OCI-LY1 (cell line): ENCODE data around the gene ACSL6.

Experiments used
- H2AFZ ChIP-seq: fragments of 200-600 bp; sonication (generic), shearing (Covaris generic); 2 replicates; pipeline ENCODE4 v1.6.0; 2014; ENCODE audit warnings: antibody characterized with exemption, mild to moderate bottlenecking, low read length
- H3F3A ChIP-seq: fragments of 200-600 bp; sonication (generic), shearing (Covaris generic); 2 replicates; pipeline ENCODE4 v1.6.0; 2014; ENCODE audit warnings: mild to moderate bottlenecking, antibody characterized with exemption, low read length, moderate library complexity; ENCODE audit not compliant: insufficient read depth
- H3K27ac ChIP-seq: fragments of 200-600 bp; sonication (generic); 2 replicates; pipeline ENCODE4 v1.5.1; 2014; ENCODE audit warnings: low read length, mixed run types, mild to moderate bottlenecking, low read depth; ENCODE audit not compliant: poor library complexity, severe bottlenecking
- H3K27me3 ChIP-seq: fragments of 200-600 bp; sonication (generic); 2 replicates; pipeline ENCODE4 v1.6.0; 2014; ENCODE audit warnings: antibody characterized with exemption, mild to moderate bottlenecking, low read length, moderate library complexity; ENCODE audit not compliant: insufficient read depth
- H3K36me3 ChIP-seq: fragments of 200-600 bp; sonication (generic); 2 replicates; pipeline ENCODE4 v1.6.1; 2014; ENCODE audit warnings: mild to moderate bottlenecking, antibody characterized with exemption, low read length, moderate library complexity, mixed read lengths; ENCODE audit not compliant: insufficient read depth
- H3K4me1 ChIP-seq: fragments of 200-600 bp; sonication (generic); 2 replicates; pipeline ENCODE4 v1.5.1; 2014; ENCODE audit warnings: mild to moderate bottlenecking, low read length, moderate library complexity; ENCODE audit not compliant: insufficient read depth, severe bottlenecking
- H3K4me2 ChIP-seq: fragments of 200-600 bp; sonication (generic), shearing (Covaris generic); 2 replicates; pipeline ENCODE4 v1.6.1; 2014; ENCODE audit warnings: low read length
- H3K4me3 ChIP-seq: fragments of 200-600 bp; sonication (generic); 2 replicates; pipeline ENCODE4 v1.5.1; 2014; ENCODE audit warnings: low read length, low read depth, mild to moderate bottlenecking, mixed read lengths; ENCODE audit not compliant: poor library complexity, severe bottlenecking
- H3K79me2 ChIP-seq: fragments of 200-600 bp; shearing (Covaris generic); 2 replicates; pipeline ENCODE4 v1.6.1; 2016; ENCODE audit warnings: mixed run types, low read length, mixed read lengths; ENCODE audit not compliant: insufficient read depth
- H3K9ac ChIP-seq: fragments of 200-600 bp; sonication (generic), shearing (Covaris generic); 2 replicates; pipeline ENCODE4 v1.6.1; 2014; ENCODE audit warnings: mild to moderate bottlenecking, low read length, mixed read lengths
- H3K9me2 ChIP-seq: fragments of 200-600 bp; sonication (generic), shearing (Covaris generic); 2 replicates; pipeline ENCODE4 v1.6.1; 2014; ENCODE audit warnings: low read depth, mild to moderate bottlenecking, low read length, mixed read lengths
- H3K9me3 ChIP-seq: fragments of 200-600 bp; shearing (Covaris generic); 2 replicates; pipeline ENCODE4 v1.6.1; 2014; ENCODE audit warnings: low read length, mixed read lengths
- H4K20me1 ChIP-seq: fragments of 200-600 bp; sonication (generic), shearing (Covaris generic); 2 replicates; pipeline ENCODE4 v1.6.0; 2016; ENCODE audit warnings: mild to moderate bottlenecking, low read length; ENCODE audit not compliant: insufficient read depth
- CTCF ChIP-seq: fragments of 200-600 bp; sonication (generic), shearing (Covaris generic); IDR thresholded peaks from 2 replicates; pipeline ENCODE4 v1.5.1; 2017; ENCODE audit warnings: mild to moderate bottlenecking, antibody characterized with exemption, low read length, moderate library complexity, mixed read lengths
- EZH2 ChIP-seq: fragments of 200-600 bp; sonication (generic), shearing (Covaris generic); IDR thresholded peaks from 2 replicates; pipeline ENCODE4 v1.8.0; 2017; ENCODE audit warnings: borderline replicate concordance, mixed run types, mild to moderate bottlenecking, antibody characterized with exemption, low read length, moderate library complexity, mixed read lengths

Gene ACSL6

GRCh38 chr5:132005591-132005990 is 5.9 kb downstream of the ACSL6 start:
- TF ChIP-seq EZH2 (no peak), CTCF (no peak)
- no peaks in the 10 kb centered on the region for H3K79me2 ChIP-seq
- no peaks in the 10 kb centered on the region for H3F3A ChIP-seq
- no peak overlapping the region for H3K9ac ChIP-seq
- H3K36me3 ChIP-seq: no peaks in the 10 kb centered on the region
- H2AFZ ChIP-seq: no peak overlapping the region
- no peak overlapping the region for H3K27ac ChIP-seq
- no peak overlapping the region for H3K4me3 ChIP-seq
- H3K27me3 ChIP-seq: 0 out of 2 replicates have a peak, but pooled peaks cover 6% of the 10 kb centered on the region
- no peaks in the 10 kb centered on the region for H3K9me3 ChIP-seq
- no peak overlapping the region for H3K4me2 ChIP-seq
- no peaks in the 10 kb centered on the region for H3K9me2 ChIP-seq
- no peaks in the 10 kb centered on the region for H3K4me1 ChIP-seq
- H4K20me1 ChIP-seq: no peaks in the 10 kb centered on the region

DNA sequence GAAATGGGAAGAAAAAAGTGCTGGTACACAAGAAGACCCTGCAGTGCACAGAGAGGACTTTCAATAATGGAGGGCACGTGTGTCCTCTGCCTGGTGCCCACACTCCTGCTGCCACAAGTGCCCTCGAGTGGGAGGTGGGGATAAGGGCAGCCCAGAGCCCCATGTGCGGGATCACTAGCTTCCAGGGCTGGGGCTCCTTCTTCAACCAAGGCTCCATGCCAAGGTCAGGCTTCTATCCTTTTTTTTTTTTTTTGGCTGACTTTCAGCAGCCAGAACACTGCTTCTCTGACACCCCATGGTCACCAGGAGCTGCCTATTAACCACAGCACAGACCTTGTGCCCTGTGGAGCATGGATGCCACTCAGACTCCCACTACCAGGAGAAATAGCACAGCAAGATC is 7.5 kb downstream of the ACSL6 start:
- Histone ChIP-seq H3K27me3 (0 out of 2 replicates have a peak, but pooled peaks cover 6% of the 10 kb centered on the region), H3K4me2 (no peak overlapping the region), H3K4me3 (no peak overlapping the region), H3K4me1 (no peaks in the 10 kb centered on the region), H3K79me2 (no peaks in the 10 kb centered on the region), H3F3A (no peaks in the 10 kb centered on the region), H3K9me3 (no peaks in the 10 kb centered on the region), H3K9ac (no peak overlapping the region), H3K9me2 (no peaks in the 10 kb centered on the region), H4K20me1 (no peaks in the 10 kb centered on the region), H3K27ac (no peak overlapping the region), H2AFZ (no peak overlapping the region), H3K36me3 (no peaks in the 10 kb centered on the region)
- TF ChIP-seq CTCF (no peak), EZH2 (no peak)

- Histone ChIP-seq H3F3A (no peaks in the 10 kb centered on the region), H3K4me1 (no peaks in the 10 kb centered on the region), H3K9me2 (no peaks in the 10 kb centered on the region), H3K79me2 (no peaks in the 10 kb centered on the region), H3K4me2 (no peak overlapping the region), H3K27me3 (0 out of 2 replicates have a peak, but pooled peaks cover 6% of the 10 kb centered on the region), H3K4me3 (no peak overlapping the region), H2AFZ (no peak overlapping the region), H3K36me3 (no peaks in the 10 kb centered on the region), H3K27ac (no peak overlapping the region), H3K9ac (no peak overlapping the region), H4K20me1 (no peaks in the 10 kb centered on the region), H3K9me3 (no peaks in the 10 kb centered on the region)
- TF ChIP-seq EZH2: no peak
- no peak for TF ChIP-seq CTCF
Measured at GRCh38 chr5:132003170-132003744, 8.2 kb downstream of the ACSL6 start.
